NCI-H146 treated with DMSO at 0.1 percent for 48 hours (cell line): ENCODE results near the gene STK32B.

Experiments
- DNase-seq: peaks from one replicate; lab custom pipeline; 2025; ENCODE audit not compliant: unreplicated experiment; lab: John Stamatoyannopoulos, UW

STK32B gene

DNA sequence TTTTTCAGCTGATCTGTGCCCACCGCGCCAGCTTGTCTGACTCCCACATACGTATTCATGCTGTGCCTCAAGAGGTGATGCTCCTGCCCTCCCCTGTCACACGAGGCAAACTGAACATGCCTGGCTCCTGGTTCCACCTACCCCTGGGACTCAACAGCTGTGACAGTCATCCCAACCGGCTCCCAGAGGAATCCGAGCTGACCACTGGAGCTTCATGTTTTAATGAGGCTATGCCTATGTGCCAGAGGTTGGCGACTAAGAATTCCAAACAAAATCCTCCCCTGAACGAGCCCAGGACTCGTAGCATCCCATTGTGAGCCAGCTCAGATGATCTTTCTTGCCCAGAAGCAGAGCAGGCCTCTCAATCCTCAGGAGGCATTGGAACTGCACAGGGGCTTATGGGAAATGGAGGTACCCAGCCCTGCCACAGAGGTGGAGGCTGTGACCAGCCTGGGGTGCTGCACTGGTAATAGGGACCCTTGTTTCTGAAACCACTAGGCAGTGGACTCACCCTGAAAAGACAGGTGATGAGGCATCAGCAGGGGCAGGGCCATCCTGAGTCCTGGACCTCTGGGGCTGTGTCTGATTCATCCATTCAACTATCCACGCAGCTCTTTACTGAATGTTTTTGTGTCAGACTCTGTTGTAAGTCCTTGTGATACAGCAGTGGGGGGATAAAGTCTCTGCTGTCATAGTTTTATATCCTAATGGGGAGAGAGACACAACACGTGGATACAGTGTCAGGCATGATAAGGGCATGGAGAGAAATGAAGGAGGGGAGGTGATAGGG lies 332.1 kb downstream of the STK32B start:
- DNase-seq: no peak

DNA sequence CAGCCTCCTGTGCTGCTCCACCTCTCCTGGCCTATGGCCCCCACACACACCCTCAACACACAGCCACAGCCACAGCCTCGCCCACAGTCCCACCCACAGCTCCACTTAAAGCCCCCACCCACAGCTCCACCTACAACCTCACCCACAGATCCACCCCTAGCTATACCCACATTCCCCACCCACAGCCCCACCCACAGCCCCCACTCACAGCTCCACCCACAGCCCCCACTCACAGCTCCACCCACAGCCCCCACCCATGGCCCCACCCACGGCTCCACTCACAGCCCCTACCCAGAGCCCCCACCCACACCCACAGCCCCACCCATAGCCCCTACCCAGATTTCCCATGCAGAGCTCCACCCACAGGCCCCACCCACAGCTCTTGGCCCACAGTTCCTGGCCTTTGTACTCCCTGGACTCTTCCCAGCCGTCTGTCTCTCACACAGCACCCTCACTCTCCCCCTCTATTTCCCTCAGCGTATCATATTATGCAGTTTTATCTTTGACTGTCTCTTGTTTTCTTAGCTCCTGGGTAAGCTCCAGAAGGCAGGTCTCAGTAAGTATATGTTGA lies 334.5 kb downstream of the STK32B start:
- DNase-seq: no peak

DNA sequence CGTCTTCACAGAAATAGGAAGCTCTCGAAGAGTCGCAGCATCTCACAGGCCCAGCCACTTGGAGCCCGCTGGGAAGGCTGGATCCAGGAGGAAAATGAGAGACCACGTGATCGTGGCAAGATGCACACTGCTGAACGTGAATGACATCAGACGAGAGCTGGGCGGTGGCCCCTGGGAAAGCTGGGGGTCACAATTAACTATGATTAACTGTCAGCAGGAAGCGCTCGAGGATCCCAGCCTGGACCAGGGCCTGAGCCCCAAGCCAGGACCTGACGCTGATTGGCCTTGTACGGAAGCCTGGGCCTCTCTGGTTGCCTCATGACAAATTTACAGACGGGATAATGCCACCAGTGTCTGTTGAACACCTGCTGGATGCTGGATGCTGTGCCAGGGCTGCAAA lies 335.6 kb downstream of the STK32B start:
- DNase-seq: no peak

DNA sequence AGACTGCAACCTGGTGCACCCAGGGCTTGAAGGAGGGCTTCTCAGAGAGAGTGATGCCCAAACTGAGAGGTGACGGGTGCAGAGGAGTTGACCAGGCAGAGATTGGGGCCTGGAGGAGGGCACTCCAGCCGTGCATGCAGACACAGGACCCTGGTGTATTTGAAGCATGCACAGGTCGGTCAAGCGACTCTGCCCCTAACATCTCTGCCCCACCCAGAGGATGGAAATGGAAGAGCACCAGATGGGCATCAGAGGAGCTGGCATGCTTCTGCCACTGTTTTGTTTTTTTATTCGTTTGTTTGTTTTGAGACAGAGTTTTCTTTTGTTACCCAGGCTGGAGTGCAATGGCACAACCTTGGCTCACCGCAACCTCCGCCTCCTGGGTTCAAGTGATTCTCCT lies 336.2 kb downstream of the STK32B start:
- no peak for DNase-seq

DNA sequence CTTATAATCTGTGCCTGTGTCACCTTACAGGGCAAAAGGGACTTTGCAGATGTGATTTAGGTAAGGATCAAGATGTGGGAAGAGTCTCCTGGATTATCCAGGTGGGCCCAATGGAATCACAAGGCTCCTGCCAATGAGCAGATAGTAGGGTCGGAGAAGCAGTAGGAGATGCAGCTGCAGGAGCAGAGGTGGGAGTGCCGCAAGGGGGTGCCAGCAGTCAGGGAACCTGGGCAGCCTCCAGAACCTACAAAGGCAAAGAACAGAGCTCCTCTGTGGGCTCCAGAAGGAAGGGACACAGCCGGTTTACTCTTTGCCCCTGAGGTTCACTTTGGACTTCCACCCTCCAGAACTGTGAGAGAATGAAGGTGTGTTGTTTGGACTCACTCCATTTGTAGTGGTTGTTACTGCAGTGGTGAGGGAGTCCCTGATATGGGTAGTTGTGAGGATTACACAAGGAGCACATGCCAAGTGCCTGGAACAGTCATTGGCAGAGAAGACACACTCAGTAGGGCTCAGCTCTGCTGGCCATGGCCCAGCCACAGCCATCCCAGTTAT lies 338.6 kb downstream of the STK32B start:
- DNase-seq: no peak

DNA sequence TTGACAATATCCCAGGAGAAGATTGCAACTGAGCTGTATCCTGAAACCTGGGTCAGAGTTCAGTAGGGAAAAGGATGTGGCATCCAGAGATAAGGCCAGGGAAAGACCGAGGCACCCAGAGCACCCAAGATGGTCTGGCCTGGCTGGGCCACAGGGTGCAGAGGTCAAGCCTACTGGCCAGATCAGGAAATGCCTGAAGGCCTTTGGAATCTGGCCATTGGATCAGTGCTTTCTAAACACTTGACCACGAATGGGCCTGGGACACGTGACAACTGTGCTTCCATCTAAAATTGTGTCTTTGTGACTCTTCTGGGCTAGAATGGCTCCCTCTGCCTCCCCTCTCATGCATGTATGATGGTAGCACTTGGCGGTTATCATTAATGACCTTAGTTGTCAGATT lies 340.2 kb downstream of the STK32B start:
- no peak for DNase-seq

DNA sequence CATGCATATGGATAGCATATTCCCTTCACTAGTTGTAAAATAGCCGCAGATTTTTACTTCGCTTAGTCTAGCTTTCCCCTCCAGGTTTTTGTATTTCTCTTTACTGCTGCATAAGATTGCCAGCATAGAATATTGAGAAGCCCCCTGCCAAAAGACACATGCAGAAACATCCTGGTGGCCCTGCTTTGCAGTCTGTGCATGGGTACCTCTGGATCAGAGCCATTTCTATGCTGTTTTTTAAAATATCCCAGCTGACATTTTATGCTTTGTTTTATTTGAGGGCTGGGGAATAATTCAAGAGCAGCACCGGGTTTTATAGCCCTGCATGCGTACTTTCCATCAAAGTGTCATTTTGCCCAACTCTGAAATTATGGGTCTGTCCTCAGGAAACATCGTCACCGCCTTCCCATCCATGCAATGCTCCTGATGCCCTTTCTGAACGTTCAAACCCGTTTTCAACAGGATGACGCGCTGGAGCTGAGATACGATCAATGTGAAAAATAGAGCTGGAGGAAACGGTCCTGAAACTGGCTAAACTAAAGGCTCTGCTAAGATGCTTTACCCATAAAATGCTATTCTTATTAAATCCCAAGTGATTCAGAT lies 342.7 kb downstream of the STK32B start:
- no peak for DNase-seq

DNA sequence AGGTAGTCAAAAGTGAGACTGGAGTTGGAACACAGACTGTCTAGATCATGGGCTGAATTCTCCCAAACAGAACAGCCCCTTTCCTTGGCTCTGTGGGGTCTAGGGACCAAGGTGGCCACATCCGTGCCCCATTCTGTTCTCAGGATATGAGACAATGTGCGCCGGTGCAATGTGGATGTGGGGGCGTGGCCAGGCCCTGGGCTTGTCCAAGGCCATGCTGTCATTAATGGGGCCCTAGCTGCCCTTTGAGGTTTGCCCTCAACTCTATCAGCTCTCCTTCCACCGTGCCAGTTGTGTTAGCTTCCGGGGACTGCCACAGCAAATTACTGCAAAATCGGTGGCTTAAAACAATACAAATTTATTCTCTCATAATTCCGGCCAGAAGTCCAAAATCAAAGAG lies 344.5 kb downstream of the STK32B start:
- no peak for DNase-seq

DNA sequence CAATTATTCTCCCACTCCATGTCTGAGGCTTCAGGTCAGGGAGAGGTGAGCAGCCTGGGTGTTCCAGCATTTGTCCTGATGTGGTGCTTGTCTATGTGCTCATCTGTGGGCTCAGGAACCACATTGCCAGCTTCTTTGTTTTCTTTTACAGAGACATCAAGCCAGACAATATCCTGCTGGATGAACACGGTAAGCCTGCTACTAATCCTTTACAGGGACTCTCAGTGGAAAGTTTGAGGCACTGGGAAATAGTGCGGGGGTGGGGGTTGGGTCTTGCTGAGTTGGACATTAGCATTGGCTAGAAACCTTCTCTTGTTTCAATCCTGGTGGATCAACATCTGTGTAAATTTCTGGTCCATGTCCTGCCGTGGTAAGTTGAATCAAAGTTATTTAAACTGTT lies 346.8 kb downstream of the STK32B start:
- DNase-seq: no peak

DNA sequence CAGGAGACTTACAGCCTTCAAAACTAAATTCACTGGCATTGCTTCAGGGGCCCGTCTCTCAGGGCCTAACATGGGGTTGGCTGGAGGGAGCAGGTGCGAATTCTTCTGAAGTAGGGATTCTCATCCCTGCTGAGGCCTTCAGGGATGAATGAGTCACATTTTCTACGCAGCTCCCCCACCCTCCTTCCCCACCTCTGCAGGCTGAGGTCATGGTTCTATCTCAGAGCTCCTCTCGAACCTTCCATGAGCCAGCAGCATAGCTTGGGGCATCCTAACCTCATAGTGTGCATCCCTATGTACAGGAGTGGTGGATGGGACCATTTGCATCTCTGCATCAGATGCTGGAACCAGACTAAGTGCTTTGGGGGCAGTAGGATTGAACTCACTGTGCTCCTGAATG lies 347.8 kb downstream of the STK32B start:
- no peak for DNase-seq

DNA sequence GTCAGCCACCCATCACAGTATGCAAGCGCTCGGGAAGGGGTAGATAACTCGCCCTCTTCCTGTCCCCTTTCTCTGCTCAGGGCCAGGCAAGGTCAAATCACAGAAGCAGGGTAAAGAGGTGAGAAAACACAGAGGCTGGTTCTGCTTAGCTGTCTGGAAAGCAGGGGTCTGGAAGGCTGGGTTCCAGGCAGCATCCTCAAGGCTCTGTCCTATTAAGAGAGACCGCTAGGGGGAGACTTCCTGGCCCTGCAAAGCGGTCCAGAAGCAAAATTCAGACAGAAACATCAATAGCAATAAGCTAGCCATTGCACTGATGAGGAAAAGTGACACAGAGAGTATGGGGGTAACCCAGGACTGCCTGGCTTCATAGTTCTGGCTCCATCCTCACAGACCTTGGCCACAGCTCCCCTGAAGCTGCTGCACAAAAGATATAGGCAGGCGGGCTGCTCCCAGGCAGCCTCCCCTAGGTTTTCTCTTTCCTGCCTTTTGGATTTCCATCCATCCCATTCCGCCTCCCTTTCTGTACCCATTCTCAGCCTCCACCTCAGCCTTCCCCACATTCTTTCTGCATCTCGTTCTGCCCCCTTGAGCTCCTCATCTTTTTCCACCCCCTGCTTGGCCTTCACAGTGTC lies 348.6 kb downstream of the STK32B start:
- no peak for DNase-seq

DNA sequence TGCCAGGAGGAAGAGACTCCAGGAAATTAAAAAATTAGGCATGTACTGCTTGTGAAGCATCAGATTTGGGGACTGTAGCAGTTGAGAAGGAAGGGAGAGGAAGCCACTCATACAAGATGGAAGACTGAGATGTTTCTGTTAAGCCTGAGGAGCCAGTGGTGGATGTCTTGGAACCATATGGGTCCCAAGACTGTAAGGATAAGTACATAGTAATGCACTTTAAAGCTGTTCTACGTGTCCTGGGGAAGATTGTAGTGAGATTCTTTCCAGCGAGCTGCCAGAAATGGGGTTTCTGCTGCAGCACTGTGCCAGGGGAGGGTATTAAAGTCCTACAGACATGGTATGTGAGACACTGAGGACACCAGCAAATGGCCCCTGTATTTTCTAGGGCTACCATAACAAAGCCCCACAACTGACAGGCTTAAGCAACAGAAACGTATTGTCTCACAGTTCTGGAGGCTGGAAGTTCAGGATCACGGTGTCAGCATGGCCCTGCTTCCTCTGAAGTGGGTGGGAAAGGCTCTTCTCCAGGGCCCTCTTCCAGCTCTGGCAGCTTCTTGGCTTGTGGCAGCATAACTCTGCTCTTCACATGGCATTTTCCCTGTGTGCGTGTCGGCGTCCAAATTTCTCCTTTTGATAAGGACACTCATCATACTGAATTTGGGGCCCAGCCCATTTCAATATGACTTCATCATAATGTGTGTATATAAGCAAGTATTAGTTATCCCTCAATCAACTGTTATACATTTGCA lies 352.6 kb downstream of the STK32B start:
- no peak for DNase-seq

DNA sequence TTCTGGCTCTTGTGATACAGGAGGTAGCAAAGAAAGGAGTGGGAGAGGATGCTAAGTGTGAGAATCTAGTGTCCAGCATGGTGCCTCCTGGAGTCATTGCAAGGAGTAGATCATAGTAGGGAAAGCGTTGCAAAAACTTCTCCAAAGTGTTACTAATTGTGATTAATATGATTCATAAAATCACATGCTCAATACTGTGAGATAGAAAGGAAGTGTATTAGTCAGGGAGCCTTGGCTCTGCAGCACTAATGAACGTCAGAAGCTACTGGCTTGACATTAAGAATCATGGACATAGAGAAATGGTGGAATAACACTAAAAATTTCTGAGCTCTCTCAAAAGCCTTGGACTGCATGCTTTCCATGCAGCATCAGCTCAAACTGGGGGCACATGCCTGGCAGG lies 358.0 kb downstream of the STK32B start:
- no peak for DNase-seq

DNA sequence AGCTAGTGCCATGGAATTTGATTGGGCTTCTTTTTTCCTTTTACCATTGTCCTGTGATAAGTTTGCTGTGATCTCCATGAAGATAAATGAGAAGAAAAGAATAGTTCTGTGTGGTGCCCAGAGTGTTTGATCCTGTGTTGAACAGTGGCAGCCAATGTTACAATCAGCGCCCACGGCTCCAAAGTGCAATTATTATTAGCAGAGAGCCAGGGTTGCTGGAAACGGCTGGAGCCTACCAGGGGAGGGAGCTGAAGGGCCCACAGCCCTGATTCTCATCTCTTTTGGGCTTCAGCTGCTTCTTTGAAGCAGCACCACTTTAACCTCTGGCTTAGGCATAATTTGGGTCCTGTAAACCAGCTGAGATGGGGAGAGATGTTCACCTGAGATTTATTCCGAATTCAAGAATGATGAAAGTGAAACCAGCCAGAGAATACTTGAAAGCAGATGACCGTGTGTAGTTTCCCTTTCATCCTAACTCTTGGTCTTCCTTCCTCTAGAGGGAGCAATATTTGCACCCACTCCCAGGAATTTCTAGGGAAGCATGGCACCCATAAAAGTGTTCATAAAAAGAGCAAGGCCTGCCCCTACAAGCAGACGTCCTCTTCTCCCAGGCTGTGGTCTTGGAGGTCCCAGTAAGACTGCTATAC lies 358.8 kb downstream of the STK32B start:
- no peak for DNase-seq

DNA sequence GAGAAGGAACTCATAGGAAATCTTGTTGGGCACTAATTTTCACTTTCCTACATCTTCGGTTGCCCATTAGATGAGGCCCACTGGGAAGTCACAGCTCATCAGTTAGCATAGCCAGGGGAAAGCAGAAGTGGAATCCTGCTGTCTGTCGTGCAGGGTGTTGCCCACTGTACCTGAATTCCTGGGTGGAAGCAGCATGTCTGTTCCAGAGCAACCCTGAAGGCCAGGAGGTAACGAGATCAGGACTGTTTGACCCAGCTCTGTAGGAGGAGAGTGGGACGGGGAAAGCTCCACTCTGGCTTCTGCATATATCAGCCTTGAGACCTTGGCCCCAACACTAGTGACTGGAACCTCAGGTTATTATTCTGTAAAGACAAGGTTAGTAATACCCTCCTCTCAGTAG lies 361.0 kb downstream of the STK32B start:
- DNase-seq: no peak

DNA sequence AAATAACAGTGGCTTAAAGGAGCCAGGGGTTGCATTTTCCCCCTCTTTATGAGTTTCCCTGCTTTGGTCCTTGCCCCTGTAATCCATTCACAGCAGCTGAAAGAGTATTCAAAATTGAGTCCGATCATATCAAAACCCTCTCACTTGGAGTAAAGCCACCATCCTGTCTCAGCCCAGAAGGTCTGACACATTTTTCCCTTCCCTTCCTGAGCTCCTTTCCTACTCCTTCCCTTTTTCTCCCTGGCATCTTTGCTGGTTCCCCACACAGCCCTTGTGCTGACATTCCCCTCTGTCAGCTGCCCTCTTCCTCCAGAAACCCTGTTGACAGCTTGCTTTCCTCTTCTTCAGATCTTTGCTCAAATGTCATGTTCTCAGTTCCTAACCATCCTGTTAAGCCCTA lies 361.5 kb downstream of the STK32B start:
- DNase-seq: no peak

DNA sequence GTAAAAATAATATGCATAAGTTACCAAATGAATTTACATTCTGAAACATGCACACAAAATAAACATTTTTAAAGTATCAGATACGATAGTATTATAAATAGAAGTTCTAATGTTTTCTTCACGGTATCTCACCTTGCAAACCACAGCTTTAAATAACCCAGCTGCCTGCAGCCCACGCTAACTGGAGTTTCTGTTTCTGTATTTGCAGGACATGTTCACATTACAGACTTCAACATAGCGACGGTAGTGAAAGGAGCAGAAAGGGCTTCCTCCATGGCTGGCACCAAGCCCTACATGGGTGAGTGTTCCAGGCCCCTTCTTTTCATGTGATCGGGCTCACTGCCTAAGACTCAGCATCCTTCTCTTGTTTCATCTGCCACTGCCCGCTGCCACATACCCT lies 365.4 kb downstream of the STK32B start:
- no peak for DNase-seq

DNA sequence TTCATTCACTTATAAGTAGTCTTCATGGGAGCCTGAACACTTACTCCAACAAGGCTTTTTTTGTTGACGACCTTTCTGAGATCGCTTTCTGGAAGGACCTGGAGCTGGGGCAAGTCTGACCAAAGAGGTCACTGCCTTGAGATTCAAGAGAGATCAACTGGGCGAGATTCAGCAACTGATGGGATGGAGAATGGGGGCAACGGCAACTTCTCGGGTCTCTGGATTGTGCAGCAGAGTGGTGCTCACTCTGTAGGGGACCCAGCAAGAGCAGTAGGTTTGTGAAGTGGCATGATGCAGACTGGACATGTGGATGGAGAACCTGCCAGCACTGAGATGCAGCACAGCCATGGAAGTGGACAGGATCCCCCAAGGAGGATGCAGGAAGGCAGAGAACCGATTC lies 369.0 kb downstream of the STK32B start:
- no peak for DNase-seq

DNA sequence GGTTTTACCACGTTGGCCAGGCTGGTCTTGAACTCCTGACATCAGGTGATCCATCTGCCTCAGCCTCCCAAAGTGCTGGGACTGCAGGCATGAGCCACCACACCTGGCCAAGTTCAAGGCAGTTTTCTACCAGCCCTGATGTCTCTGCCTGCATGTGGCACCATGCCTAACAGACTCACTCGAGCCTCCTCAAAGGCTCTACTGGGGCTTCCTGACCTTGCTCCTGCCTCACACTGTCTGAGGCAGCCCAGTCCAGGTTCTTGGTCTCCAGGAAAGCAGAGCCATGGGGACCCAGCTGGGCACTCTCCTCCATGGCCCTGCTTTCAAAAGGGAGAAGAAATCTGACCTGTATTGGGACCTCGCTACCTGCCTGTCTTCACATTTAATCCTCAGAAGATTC lies 370.1 kb downstream of the STK32B start:
- DNase-seq: no peak

DNA sequence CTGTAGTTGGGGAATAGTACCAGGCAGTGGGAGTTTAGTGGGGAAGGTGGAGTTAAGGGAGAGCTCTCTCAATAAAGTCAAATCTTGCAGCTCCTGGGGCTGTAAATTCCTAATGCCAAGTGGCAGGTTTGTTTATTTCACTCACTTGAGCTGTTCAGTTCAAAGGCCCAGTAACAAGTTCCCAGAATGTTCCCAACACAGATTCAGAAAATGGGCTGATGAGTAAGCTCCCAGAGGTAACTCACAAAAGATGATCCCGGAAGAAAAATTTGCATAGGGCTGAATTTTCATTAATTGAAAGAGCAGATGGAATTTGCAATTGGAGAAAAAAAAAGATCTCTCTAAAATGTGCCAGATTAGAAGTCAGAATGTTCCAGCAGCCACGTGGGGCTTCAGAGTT lies 370.9 kb downstream of the STK32B start:
- no peak for DNase-seq

DNA sequence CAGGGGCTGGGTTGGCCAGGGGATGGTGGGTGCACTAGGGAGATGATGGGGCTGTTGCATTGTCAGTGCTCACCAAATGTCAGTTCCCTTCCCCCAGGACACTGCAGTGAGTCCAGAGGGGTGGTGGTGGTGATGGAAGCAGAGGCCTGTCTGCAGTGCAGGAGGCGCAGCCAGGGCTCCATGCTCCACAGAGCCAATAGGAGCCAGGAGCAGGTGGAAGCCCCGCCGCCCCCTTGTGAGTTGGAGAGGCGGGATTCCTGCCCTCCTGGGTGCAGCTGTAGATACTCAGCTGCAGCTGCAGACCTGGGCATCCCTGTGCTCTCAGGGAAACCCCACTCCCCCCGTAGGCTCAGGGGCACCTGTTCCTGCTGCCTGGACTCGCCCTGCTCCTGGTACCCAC lies 372.4 kb downstream of the STK32B start:
- DNase-seq: no peak
